Adrenal gland (tissue), 12 donors: ENCODE results near the gene ACOT11. TPM values are rescaled to one million over a fixed set of nuclear protein-coding genes. Genes with fewer than 3 reads are reported as not detected.

Experiments used
- DNase-seq, 7 donors: peaks; one replicate each; pipeline ENCODE4 v3.0.0-alpha.2; 2019 to 2020
- H3K27ac ChIP-seq, 5 donors: fragments of 200-600 bp; sonication (generic) in 4 of 5; 1 replicate in 3 of 5; 2 replicates in 2 of 5; pipeline versions ENCODE4 v1.5.1 to v1.8.0; 2016 to 2020; ENCODE audit warnings: mild to moderate bottlenecking in 1 of 5
- H3K27me3 ChIP-seq: fragments of 200-600 bp; 2 replicates; pipeline ENCODE4 v1.8.0; 2021
- H3K36me3 ChIP-seq, 2 donors: fragments of 200-600 bp; replicated peaks in 1 of 2; 1 replicate in 1 of 2; 2 replicates in 1 of 2; pipeline versions ENCODE4 v1.5.1 to v1.8.0; 2018 to 2022
- H3K4me1 ChIP-seq, 2 donors: fragments of 200-600 bp; replicated peaks in 1 of 2; 1 replicate in 1 of 2; 2 replicates in 1 of 2; pipeline versions ENCODE4 v1.5.1 to v1.8.0; 2018 to 2021
- H3K4me3 ChIP-seq, 4 donors: fragments of 200-600 bp; sonication (generic) in 3 of 4; one replicate each; pipeline ENCODE4 v1.5.1; 2016 to 2018
- H3K9me3 ChIP-seq, 3 donors: fragments of 200-600 bp; sonication (generic) in 1 of 3; replicated peaks in 1 of 3; 1 replicate in 2 of 3; 2 replicates in 1 of 3; pipeline versions ENCODE4 v1.5.1 to v1.8.0; 2016 to 2021
- CTCF ChIP-seq, 6 experiments: fragments of 450-650 bp in 4 of 6; fragments of 200-600 bp in 2 of 6; sonication (generic) in 1 of 6; IDR thresholded peaks; 1 replicate in 5 of 6; 2 replicates in 1 of 6; pipeline versions ENCODE4 v1.5.1 to v1.8.0; 2016 to 2021; ENCODE audit warnings: antibody characterized with exemption in 6 of 6, mild to moderate bottlenecking in 2 of 6, moderate library complexity in 1 of 6
- POLR2A ChIP-seq, 2 donors: fragments of 450-650 bp; IDR thresholded peaks; one replicate each; pipeline ENCODE4 v1.6.1; 2017; ENCODE audit warnings: antibody characterized with exemption in 2 of 2, mild to moderate bottlenecking in 2 of 2, moderate library complexity in 1 of 2
- WGBS, 4 donors: extraction: QIAGEN DNeasy Blood & Tissue Kit in 2 of 4; methylation state at CpG; one replicate each; pipeline versions ENCODE4 v1.1.5 to v1.1.7; 2013 to 2017; 5-methylcytosine and 5-hydroxymethylcytosine counted together
- intact Hi-C, 2 donors: fragments of 100-400 bp; cut with DNase I; formaldehyde crosslinking; loops; one replicate each; pipeline versions ENCODE4 v1.14.1 to v1.15.0; 2022 to 2023
- polyA plus RNA-seq, 3 donors: library from polyadenylated mRNA; stranded (reverse); fragments of 200-250 nt in 2 of 3; fragments of 350-450 nt in 1 of 3; fragmentation: Illumina TruSeq in 1 of 3; extraction: RNeasy Lipid Tissue Mini Kit (QIAGEN cat#74804) in 1 of 3; gene quantifications; one replicate each; pipeline ENCODE4 v1.2.3, GENCODE V29; 2013 to 2014
- total RNA-seq, 9 donors: library from RNA; depleted of rRNA in 4 of 9; stranded (reverse); fragments of >200 nt in 4 of 9; fragments of 120-200 nt in 1 of 9; fragmentation: NEBNext Ultra II Directional in 1 of 9; extraction: Animal tissue kit (Norgen Biotek cat#: 25700) in 1 of 9; gene quantifications; one replicate each; pipeline versions ENCODE4 v1.1.0 to v1.2.4, GENCODE V29; 2013 to 2023
- donor health status: healthy with polysubstance abuse.
- donor health status: Bipolar disorder and iron deficiency.
- donor health status: DM: yes; HTN: yes; CAD: no.
- donor health status: DM: no; HTN: no; CAD: no.
- donor health status: DM: no; HTN: no; CAD: no.
- donor health status: DM: yes; HTN: yes; CAD: no.

ACOT11 gene
- total and polyA plus RNA-seq, 12 donors: 1.6 to 12.7 (median 9.1) TPM

DNA sequence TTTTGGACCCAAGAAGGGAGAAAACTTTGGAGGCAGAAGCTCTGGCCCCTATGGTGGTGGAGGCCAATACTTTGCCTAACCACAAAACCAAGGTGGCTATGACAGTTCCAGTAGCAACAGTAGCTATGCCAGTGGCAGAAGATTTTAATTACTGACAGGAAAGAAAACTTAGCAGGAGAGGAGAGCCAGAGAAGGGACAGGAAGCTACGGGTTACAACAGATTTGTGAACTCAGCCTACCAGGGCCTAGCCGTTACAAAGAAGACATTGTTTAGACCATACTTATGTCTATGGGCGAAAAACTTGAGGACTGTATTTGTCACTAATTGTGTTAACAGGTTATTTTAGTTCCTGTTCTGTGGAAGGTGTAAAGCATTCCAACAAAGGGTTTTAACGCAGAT lies 10.4 kb upstream of the ACOT11 start:
- intact Hi-C loops: no loop called here

DNA sequence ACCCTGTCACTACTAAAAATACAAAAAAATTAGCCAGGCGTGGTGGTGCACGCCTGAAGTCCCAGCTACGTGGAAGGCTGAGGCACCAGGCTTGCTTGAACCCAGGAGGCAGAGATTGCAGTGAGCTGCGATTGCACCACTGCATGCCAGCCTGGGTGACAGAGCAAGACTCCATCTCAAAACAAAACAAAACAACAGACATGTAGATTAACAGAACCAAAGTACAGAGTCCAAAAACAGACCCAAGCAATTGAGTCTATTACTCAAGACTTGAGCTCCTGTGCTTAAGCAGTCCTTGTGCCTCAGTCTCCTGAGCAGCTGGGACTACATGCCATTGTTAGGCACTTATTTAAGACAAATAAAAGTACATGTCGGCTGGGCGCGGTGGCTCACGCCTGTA lies 9.5 kb upstream of the ACOT11 start:
- Histone ChIP-seq H3K4me1 (peaks cover 0 to 21% of the 10 kb centered on the region in 2 donors), H3K36me3 (no peaks in the 10 kb centered on the region), H3K27ac (no peak overlapping the region), H3K27me3 (no peaks in the 10 kb centered on the region), H3K9me3 (no peaks in the 10 kb centered on the region), H3K4me3 (no peak overlapping the region)
- intact Hi-C loops: no loop called here
- WGBS, 4 donors: 75 to 94% (median 90%) methylated on average over 8 of the region's 8 CpGs
- TF ChIP-seq POLR2A (IDR thresholded peaks at IDR 0.05): no peak
- no peak for TF ChIP-seq CTCF (IDR thresholded peaks at IDR 0.05)
- DNase-seq: no peak

More for the DNA sequence above, 10.4 kb upstream of the ACOT11 start:
- no peaks in the 10 kb centered on the region for H3K36me3 ChIP-seq
- H3K4me1 ChIP-seq: peaks cover 0 to 13% of the 10 kb centered on the region in 2 donors
- H3K4me3 ChIP-seq: no peak overlapping the region
- DNase-seq: no peak
- H3K27me3 ChIP-seq: no peaks in the 10 kb centered on the region
- WGBS, 4 donors: 50 to 70% (median 61%) methylated on average over 4 of the region's 4 CpGs
- TF ChIP-seq CTCF (IDR thresholded peaks at IDR 0.05) (no peak), POLR2A (IDR thresholded peaks at IDR 0.05) (no peak)
- no peaks in the 10 kb centered on the region for H3K9me3 ChIP-seq
- no peak overlapping the region for H3K27ac ChIP-seq

- Histone ChIP-seq H3K27me3 (no peaks in the 10 kb centered on the region), H3K4me1 (peaks cover 0 to 21% of the 10 kb centered on the region in 2 donors), H3K4me3 (no peak overlapping the region), H3K36me3 (no peaks in the 10 kb centered on the region), H3K27ac (no peak overlapping the region), H3K9me3 (no peaks in the 10 kb centered on the region)
- intact Hi-C loops: no loop called here
- TF ChIP-seq CTCF (IDR thresholded peaks at IDR 0.05) (no peak), POLR2A (IDR thresholded peaks at IDR 0.05) (no peak)
- no peak for DNase-seq
- 68 to 79% (median 79%) methylated on average over 10 of the region's 10 CpGs for WGBS, 4 donors
Measured at GRCh38 chr1:54540582-54541295, 7.3 kb upstream of the ACOT11 start.

- H3K27me3 ChIP-seq: no peaks in the 10 kb centered on the region
- intact Hi-C loops: no loop called here
- H3K27ac ChIP-seq: peak overlapping the region in 2 of 5 donors; percentile 48 to 68
- H3K4me1 ChIP-seq: peaks cover 0 to 23% of the 10 kb centered on the region in 2 donors
- H3K36me3 ChIP-seq: no peaks in the 10 kb centered on the region
- 8 to 52% (median 25%) methylated on average over 2 to 61 of the region's 61 CpGs for WGBS, 4 donors
- no peaks in the 10 kb centered on the region for H3K9me3 ChIP-seq
- peak overlapping the region in 2 of 4 donors; percentile 9 to 51 for H3K4me3 ChIP-seq
- TF ChIP-seq CTCF (IDR thresholded peaks at IDR 0.05) (peak in 1 of 6 experiments; percentile 7), POLR2A (IDR thresholded peaks at IDR 0.05) (no peak)
- DNase-seq: peak; percentile 46 to 80 (median 61)
Measured at GRCh38 chr1:54542120-54542961, 5.7 kb upstream of the ACOT11 start.
